Measurements from ENCODE around the gene LRMDA.

LRMDA gene

GRCh38 chr10:75431180-75432111, at the start of gene LRMDA:
LRMDA (plus strand) TSS chr10:75431624.
- no peak for DNase-seq

- no peak for DNase-seq
Observed at GRCh38 chr10:75386128-75386527, 45.3 kb upstream of the LRMDA start.

- DNase-seq, result no peak
Observed at GRCh38 chr10:75388082-75388481, 43.3 kb upstream of the LRMDA start.

- no peak for DNase-seq
Observed at GRCh38 chr10:75390178-75390577, 41.2 kb upstream of the LRMDA start.

- no peak for DNase-seq
Observed at GRCh38 chr10:75392271-75392670, 39.2 kb upstream of the LRMDA start.

- no peak for DNase-seq
Observed at GRCh38 chr10:75392744-75393143, 38.7 kb upstream of the LRMDA start.

GRCh38 chr10:75394221-75394620, 37.2 kb upstream of the LRMDA start:
- DNase-seq, result no peak

- peak; percentile 36 for DNase-seq
Observed at GRCh38 chr10:75395066-75395931, 36.1 kb upstream of the LRMDA start.

GRCh38 chr10:75395932-75396630, 35.3 kb upstream of the LRMDA start:
- DNase-seq, result no peak

- no peak for DNase-seq
Observed at GRCh38 chr10:75396631-75397495, 34.6 kb upstream of the LRMDA start.

GRCh38 chr10:75397496-75398199, 33.8 kb upstream of the LRMDA start:
- DNase-seq, result no peak

GRCh38 chr10:75398200-75398691, 33.2 kb upstream of the LRMDA start:
- no peak for DNase-seq

- no peak for DNase-seq
Observed at GRCh38 chr10:75398692-75399460, 32.5 kb upstream of the LRMDA start.

GRCh38 chr10:75399461-75400162, 31.8 kb upstream of the LRMDA start:
- DNase-seq, result peak; percentile 63

- DNase-seq, result no peak
Observed at GRCh38 chr10:75400163-75400770, 31.2 kb upstream of the LRMDA start.

- peak; percentile 18 for DNase-seq
Observed at GRCh38 chr10:75400771-75401568, 30.5 kb upstream of the LRMDA start.

- peak; percentile 65 for DNase-seq
Observed at GRCh38 chr10:75401569-75402485, 29.6 kb upstream of the LRMDA start, which contains the start of gene ZNF503. ZNF503 (minus strand) TSS chr10:75401764; CDS start chr10:75401419, 345 bp downstream.

Measured in activated CD4-positive, alpha-beta T cell treated with anti-CD3 and anti-CD28 coated beads, Interleukin-10, Interleukin-2, amounts not matched to agents 100 ng/mL and 50 ng/mL, durations not matched to agents 16 hours and 8 hours (primary cell).